ENCODE measurements around the gene CPA3. TPM values are rescaled to one million over a fixed set of nuclear protein-coding genes. Genes with fewer than 3 reads are reported as not detected.

CPA3 gene
- total RNA-seq, 4 donors from 2014 or later: 1.9 to 19.8 (median 4.1) TPM

DNA sequence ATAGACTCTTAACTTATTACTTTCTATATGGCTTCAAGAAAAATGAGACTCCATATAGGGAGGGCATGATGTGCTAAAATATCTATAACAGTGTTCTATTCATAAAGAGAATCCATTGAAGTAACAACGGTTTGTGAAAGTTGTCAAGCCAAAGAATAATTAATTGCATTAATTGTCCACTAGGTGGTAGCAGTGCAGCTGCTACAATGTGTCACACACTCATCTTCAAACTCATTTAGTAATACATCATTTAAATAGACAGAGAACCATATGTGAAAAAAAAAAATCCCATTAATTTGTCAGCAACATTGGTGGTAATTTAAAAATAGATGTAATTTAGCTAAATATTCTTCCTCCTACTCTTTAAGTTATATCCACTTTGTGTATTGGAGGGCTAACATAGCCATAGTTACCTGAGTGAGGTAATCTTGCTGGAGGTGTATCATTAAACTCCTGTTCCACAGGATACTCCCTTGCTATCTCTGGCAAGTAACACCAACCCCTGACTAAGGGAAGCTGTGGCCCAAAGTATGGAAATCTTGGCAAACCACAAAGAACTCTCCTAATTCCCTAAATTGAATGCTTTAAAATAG, 3.7 kb upstream of the CPA3 start:
- H3K4me3 ChIP-seq (ENCODE audit: low read depth, poor library complexity, severe bottlenecking): no peak overlapping the region
- TF ChIP-seq, protein P1, sequence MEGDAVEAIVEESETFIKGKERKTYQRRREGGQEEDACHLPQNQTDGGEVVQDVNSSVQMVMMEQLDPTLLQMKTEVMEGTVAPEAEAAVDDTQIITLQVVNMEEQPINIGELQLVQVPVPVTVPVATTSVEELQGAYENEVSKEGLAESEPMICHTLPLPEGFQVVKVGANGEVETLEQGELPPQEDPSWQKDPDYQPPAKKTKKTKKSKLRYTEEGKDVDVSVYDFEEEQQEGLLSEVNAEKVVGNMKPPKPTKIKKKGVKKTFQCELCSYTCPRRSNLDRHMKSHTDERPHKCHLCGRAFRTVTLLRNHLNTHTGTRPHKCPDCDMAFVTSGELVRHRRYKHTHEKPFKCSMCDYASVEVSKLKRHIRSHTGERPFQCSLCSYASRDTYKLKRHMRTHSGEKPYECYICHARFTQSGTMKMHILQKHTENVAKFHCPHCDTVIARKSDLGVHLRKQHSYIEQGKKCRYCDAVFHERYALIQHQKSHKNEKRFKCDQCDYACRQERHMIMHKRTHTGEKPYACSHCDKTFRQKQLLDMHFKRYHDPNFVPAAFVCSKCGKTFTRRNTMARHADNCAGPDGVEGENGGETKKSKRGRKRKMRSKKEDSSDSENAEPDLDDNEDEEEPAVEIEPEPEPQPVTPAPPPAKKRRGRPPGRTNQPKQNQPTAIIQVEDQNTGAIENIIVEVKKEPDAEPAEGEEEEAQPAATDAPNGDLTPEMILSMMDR (IDR thresholded peaks at IDR 0.05): no peak
- no peak for TF ChIP-seq POLR2A (IDR thresholded peaks at IDR 0.05)
- intact Hi-C loops (cut with DNase I; ENCODE audit: low total_unique reads): loop anchor here (10.0 kb wide), 2 partner anchors 83 to 413 kb away; no protein-coding TSS in a partner anchor
- no peak for DNase-seq (ENCODE audit: low spot score in 2 of 2)
- 4 to 5% methylated on average over 1 of the region's 1 CpG for WGBS, 2 donors

DNA sequence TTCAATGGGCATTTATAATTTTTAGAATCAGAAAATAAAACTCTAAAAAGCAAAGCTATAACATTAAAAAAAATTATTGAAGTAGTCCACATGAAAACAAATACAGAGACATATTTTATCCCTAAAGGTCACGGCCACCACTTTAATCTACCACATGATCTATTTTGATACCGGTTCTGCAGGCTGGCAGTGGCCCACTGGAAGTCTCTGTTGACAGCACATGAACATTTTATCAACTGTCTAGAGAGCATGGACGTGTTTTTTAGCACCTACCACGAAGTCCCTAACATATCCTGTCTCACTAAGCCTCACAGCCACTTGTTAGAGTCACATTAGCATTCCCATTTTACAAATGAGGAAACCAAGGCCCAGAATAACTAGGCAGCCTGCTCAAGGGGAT, 1.8 kb upstream of the CPA3 start:
- intact Hi-C loops (cut with DNase I; ENCODE audit: low total_unique reads): loop anchor here (10.0 kb wide), 2 partner anchors 82 to 412 kb away; no protein-coding TSS in a partner anchor
- H3K4me3 ChIP-seq (ENCODE audit: low read depth, poor library complexity, severe bottlenecking): no peak overlapping the region
- DNase-seq (ENCODE audit: low spot score in 2 of 2): no peak
- TF ChIP-seq, protein P1 (IDR thresholded peaks at IDR 0.05): no peak
- no peak for TF ChIP-seq POLR2A (IDR thresholded peaks at IDR 0.05)
- 56 to 57% methylated on average over 4 of the region's 4 CpGs for WGBS, 2 donors

DNA sequence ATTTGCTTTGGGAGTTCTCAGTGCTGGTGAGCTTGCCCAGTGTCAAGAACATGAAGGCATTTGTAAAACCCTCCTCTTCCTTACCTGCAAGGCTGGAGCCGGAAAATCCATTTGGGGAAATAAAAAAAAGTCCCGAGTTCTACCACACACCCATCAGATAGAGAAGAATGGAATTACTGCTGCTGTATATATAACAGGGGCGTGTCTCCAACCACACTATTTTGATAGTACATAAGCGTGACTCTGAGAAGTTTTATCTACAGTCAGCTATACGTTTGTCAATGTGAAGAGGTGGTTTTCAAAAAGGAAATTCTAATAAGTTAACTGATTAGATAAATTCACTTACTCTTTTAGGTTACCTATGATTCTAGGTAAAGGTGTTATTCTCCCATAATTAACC, 1.3 kb upstream of the CPA3 start:
- H3K4me3 ChIP-seq (ENCODE audit: low read depth, poor library complexity, severe bottlenecking): no peak overlapping the region
- TF ChIP-seq, protein P1 (IDR thresholded peaks at IDR 0.05): no peak
- no peak for TF ChIP-seq POLR2A (IDR thresholded peaks at IDR 0.05)
- 72% methylated on average over 5 of the region's 5 CpGs for WGBS, 2 donors
- DNase-seq (ENCODE audit: low spot score in 2 of 2): no peak
- intact Hi-C loops (cut with DNase I; ENCODE audit: low total_unique reads): loop anchor here (10.0 kb wide), 2 partner anchors 81 to 411 kb away; no protein-coding TSS in a partner anchor

DNA sequence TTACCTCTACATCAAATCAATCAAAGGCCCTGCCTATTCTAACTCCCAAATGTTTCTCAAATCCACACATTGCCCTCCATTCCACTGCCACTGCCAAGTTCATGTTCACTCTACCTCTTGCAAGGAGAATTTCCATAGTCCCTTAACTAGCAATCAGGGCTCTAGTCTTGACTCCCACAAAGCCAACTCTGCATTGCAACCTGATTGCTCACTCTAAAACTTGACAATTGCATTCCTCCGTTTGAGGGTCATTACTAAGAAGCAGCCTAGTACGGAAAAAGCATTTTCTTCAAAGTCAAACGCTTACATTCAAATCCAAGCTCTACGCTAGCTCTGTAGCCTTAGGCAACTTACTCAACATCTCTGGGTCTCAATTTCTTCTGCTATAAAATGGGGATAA, 1.2 kb downstream of the CPA3 start:
- 81 to 85% methylated on average over 4 of the region's 4 CpGs for WGBS, 2 donors
- no peak overlapping the region for H3K4me3 ChIP-seq (ENCODE audit: low read depth, poor library complexity, severe bottlenecking)
- intact Hi-C loops (cut with DNase I; ENCODE audit: low total_unique reads): loop anchor here (10.0 kb wide), 2 partner anchors 79 to 409 kb away; no protein-coding TSS in a partner anchor

DNA sequence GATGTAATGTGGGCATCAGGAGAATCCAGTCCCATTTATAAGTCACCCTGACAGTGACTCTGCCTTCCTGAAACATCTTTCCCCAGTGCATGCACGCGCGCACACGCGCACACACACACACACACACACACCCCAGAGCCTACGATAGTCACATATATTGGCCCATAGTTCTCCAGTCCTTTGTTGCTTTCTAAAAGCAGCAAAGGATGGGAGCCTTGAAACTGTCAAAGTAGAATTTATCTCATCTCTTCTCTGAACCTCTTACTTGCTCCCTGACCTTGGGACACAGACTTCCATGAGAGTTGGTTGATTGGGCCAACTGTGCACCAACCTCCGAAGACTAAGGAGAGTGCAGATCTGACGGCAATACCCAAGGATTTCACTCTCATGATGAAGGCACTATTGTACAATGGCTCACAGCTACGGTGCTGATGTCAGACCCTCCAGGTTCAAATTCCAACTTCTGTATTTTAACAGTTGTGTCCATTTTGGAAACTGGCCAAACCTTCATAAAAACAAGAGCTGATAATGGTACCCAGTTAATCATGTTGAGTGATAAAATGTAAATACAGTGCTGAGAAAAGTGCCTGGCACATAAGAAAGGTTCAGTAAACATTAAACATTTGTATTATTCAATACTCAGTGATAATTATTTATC, 8.3 kb downstream of the CPA3 start:
- WGBS, 2 donors: 81 to 86% methylated on average over 9 of the region's 9 CpGs
- TF ChIP-seq POLR2A (IDR thresholded peaks at IDR 0.05): no peak
- TF ChIP-seq, protein P1 (IDR thresholded peaks at IDR 0.05): no peak
- intact Hi-C loops (cut with DNase I; ENCODE audit: low total_unique reads): no loop called here
- DNase-seq (ENCODE audit: low spot score in 2 of 2): no peak
- no peak overlapping the region for H3K4me3 ChIP-seq (ENCODE audit: low read depth, poor library complexity, severe bottlenecking)

More for the DNA sequence above, 1.2 kb downstream of the CPA3 start:
- no peak for DNase-seq (ENCODE audit: low spot score in 2 of 2)
- TF ChIP-seq, protein P1 (IDR thresholded peaks at IDR 0.05): no peak
- no peak for TF ChIP-seq POLR2A (IDR thresholded peaks at IDR 0.05)
